Measurements from ENCODE around the gene DYNC2H1. TPM values are rescaled to one million over a fixed set of nuclear protein-coding genes. Genes with fewer than 3 reads are reported as not detected.

Gene DYNC2H1
- total RNA-seq, 2 experiments from 2014 or later: 1.3 to 2.0 TPM

DNA sequence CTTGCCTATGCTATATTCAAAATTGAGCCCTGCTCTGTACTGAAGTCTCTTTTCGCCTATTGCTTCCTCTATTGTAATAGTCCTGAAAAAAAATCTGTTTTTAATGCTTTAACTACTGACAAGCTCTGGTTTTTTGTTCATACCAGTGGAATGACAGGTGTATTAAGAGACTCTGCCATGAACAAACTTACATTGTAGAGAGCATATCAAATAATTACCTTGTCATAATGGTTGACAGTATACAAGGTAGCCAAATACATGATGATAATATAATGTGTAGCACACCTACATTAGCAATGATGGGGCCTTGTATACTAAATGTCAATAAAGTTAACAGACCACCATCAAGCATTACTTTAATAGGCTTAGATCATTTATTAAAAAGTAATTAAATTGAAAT is 175.0 kb downstream of the DYNC2H1 start:
- H3K27me3 Mint-ChIP-seq: no peaks in the 10 kb centered on the region
- ChIA-PET CTCF (no interaction called here), POLR2A (no interaction called here)
- H3K36me3 Mint-ChIP-seq (ENCODE audit: low read depth): no peaks in the 10 kb centered on the region
- no peak for TF ChIP-seq CTCF (IDR thresholded peaks at IDR 0.05)
- H3K27ac Mint-ChIP-seq: no peak overlapping the region
- no peaks in the 10 kb centered on the region for H3K4me1 Mint-ChIP-seq (ENCODE audit: low read depth)
- H3K4me3 Mint-ChIP-seq: no peak overlapping the region
- DNase-seq (no peak), ATAC-seq (no peak)
- intact Hi-C loops (cut with micrococcal nuclease): no loop called here
- H3K9me3 Mint-ChIP-seq: no peaks in the 10 kb centered on the region

GRCh38 chr11:103294516-103294915 is 185.3 kb downstream of the DYNC2H1 start:
- POLR2A ChIA-PET: no interaction called here
- Mint-ChIP-seq H3K36me3 (ENCODE audit: low read depth) (peaks cover 5% of the 10 kb centered on the region), H3K4me1 (ENCODE audit: low read depth) (no peaks in the 10 kb centered on the region), H3K27ac (no peak overlapping the region), H3K4me3 (no peak overlapping the region), H3K27me3 (no peaks in the 10 kb centered on the region), H3K9me3 (peaks cover 35% of the 10 kb centered on the region)
- TF ChIP-seq CTCF (IDR thresholded peaks at IDR 0.05): no peak
- no peak for ATAC-seq
- intact Hi-C loops (cut with micrococcal nuclease): no loop called here
- DNase-seq: no peak
- CTCF ChIA-PET: no interaction called here

- ATAC-seq (no peak), DNase-seq (no peak)
- H3K4me1 Mint-ChIP-seq (ENCODE audit: low read depth): no peaks in the 10 kb centered on the region
- TF ChIP-seq CTCF (IDR thresholded peaks at IDR 0.05): no peak
- H3K9me3 Mint-ChIP-seq: peaks cover 35% of the 10 kb centered on the region
- ChIA-PET CTCF (no interaction called here), POLR2A (no interaction called here)
- H3K36me3 Mint-ChIP-seq (ENCODE audit: low read depth): peaks cover 5% of the 10 kb centered on the region
- no peak overlapping the region for H3K4me3 Mint-ChIP-seq
- no peaks in the 10 kb centered on the region for H3K27me3 Mint-ChIP-seq
- intact Hi-C loops (cut with micrococcal nuclease): no loop called here
- H3K27ac Mint-ChIP-seq: no peak overlapping the region
Measured at GRCh38 chr11:103295704-103296103, 186.5 kb downstream of the DYNC2H1 start.

DNA sequence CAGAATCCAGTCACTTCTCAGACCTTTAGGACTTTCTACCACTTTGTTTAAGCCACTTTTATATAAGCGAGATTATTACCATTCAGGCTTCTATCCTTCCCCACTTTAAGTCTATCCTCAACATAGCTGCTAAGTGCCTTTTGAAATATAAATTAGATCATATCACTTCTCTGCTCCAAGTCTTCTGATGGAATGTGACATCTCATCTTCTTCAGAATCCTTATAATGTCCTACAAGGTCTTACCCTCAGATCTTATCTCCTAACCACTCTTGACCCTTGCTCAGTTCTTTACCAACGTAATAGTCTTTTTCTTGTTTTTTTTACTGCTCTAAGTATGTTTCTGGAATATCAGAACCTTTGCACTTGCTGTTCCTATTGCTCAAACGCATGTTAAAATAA is 188.7 kb downstream of the DYNC2H1 start:
- ChIA-PET POLR2A (no interaction called here), CTCF (no interaction called here)
- no peaks in the 10 kb centered on the region for H3K4me1 Mint-ChIP-seq (ENCODE audit: low read depth)
- no peak for ATAC-seq
- intact Hi-C loops (cut with micrococcal nuclease): no loop called here
- no peak overlapping the region for H3K27ac Mint-ChIP-seq
- TF ChIP-seq CTCF (IDR thresholded peaks at IDR 0.05): no peak
- H3K4me3 Mint-ChIP-seq: no peak overlapping the region
- peaks cover 28% of the 10 kb centered on the region for H3K9me3 Mint-ChIP-seq
- no peaks in the 10 kb centered on the region for H3K27me3 Mint-ChIP-seq
- H3K36me3 Mint-ChIP-seq (ENCODE audit: low read depth): peaks cover 2% of the 10 kb centered on the region
- DNase-seq: no peak

DNA sequence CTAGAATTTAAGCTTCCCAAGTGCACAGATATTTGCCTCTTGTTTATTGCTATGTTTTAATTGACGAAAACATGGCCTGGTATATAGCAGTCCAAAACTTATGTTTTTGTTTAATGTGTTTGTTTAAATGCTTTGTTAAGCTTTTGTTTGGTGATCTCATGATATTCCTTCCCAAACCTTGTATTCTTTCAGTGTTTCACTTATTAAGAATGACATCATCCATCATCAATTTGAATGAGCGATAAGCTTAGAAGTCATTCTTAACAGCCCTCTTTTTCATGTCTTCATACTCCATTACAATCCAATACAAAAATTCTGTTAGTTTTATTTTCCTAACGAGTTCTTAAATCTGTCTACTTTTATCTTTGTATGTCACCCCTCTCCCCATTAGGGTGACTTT is 206.0 kb downstream of the DYNC2H1 start:
- ChIA-PET CTCF (interaction anchor here (0.9 kb wide), 1 partner anchor 10 kb away, joined by 3 read pairs; no protein-coding TSS in a partner anchor), POLR2A (no interaction called here)
- no peaks in the 10 kb centered on the region for H3K36me3 Mint-ChIP-seq (ENCODE audit: low read depth)
- H3K4me1 Mint-ChIP-seq (ENCODE audit: low read depth): no peaks in the 10 kb centered on the region
- H3K27me3 Mint-ChIP-seq: no peaks in the 10 kb centered on the region
- no peak overlapping the region for H3K27ac Mint-ChIP-seq
- H3K4me3 Mint-ChIP-seq: no peak overlapping the region
- no peak for DNase-seq
- no peaks in the 10 kb centered on the region for H3K9me3 Mint-ChIP-seq
- no peak for TF ChIP-seq CTCF (IDR thresholded peaks at IDR 0.05)
- intact Hi-C loops (cut with micrococcal nuclease): no loop called here
- no peak for ATAC-seq

Measured in activated CD8-positive, alpha-beta T cell treated with anti-CD3 and anti-CD28 coated beads for 36 hours (primary cell).